Activated naive CD4-positive, alpha-beta T cell treated with anti-CD3 and anti-CD28 coated beads, Interleukin-2, amount 50 U/mL, for 16 hours (primary cell): ENCODE results near the gene ZSCAN5C.
A peak's percentile ranks its signal among the peaks of the same experiment; 100 is the strongest.
"Not testable (repeated sequence)": the region's sequence is repeated elsewhere in the genome, so short reads cannot be mapped to it uniquely, and the experiment has no call there.

Experiments
- DNase-seq: peaks from one replicate; pipeline ENCODE4 v3.0.0-alpha.2; 2020

ZSCAN5C gene

DNA sequence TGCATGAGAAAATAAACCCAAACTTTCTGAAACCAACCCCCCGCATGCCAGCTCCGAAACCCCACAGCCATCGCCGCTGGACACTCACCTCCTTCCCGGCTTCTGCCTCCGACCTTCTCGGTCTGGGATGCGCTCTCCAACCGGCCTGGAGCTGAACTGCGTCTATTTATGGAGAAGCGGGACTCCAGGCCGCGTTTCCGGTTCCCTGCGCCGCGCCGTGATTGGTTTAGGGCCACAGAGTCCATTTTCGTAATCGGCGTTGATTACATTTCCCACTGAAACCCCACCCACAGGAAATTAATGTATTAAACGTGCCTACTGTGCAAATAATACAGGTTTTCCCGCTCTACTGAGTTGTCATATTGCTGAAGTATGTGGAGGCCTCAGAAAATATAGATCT is 4.4 kb upstream of the ZSCAN5C start, which contains the start of gene ZSCAN5B:
Gene ZSCAN5B, minus strand, starts transcription at position 138 of the 400 bp plus-strand sequence. CDS start 4,731 bp downstream, outside the sequence.
- DNase-seq, result not testable (repeated sequence)

- no peak for DNase-seq
Measured at GRCh38 chr19:56199687-56200086, 2.4 kb upstream of the ZSCAN5C start.

GRCh38 chr19:56207581-56207980 is 5.5 kb downstream of the ZSCAN5C start:
- DNase-seq, result not testable (repeated sequence)

DNA sequence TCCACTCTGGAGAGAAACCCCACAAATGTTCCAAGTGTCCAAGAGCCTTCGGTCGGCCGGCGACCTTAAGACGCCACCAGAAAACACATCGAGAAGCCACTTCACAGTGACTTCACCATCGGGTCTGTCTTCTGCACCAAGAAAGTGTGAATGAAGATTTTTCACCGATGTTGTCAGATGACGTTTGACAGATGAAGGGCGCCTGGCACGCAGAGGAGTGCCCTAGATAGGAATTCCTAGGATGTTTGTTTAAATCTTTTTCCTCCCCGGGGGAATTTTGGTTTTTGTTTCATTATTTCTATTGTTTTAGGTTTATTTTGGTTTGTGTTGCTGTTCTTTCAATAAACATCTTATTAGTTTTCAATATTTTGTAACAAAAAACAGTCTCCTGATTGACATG is 7.0 kb downstream of the ZSCAN5C start:
- DNase-seq, result no peak

DNA sequence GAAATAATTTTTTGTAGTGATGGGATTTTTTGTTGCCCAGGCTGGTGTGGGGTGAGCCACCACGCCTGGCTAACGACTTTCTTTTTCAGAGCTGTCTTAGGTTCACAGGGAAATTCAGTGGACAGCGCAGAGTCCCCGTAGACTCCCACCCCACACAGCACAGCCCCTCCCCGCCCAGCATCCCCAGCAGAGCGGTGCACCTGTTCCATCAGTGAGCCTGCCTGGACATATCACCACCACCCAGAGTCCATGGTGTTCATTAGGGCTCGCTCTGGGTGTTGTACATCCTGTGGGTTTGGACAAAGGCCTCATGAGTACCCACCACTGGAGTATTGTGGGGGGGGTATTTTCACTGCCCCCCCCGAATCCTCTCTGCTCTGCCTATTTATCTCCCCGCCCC is 8.0 kb downstream of the ZSCAN5C start:
- not testable (repeated sequence) for DNase-seq

DNA sequence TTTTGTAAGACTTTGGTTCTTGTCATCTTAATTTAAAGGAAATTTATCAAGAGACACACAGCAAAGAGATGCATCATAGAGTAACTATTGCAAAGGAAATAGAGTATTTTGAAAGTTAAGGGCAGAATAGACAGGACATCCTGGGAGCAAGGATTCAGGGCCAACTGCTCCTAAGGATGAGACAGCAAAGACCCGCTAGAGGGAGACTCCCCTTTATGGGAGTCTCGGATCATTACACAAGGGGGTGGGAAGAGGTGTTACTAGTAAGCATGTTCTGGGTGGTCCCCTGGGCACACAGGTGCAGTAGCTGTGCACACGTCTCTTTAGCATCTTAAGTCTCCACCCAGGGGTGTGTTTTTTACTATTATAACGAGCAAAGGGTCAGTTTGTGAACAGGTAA is 9.6 kb downstream of the ZSCAN5C start:
- no peak for DNase-seq

DNA sequence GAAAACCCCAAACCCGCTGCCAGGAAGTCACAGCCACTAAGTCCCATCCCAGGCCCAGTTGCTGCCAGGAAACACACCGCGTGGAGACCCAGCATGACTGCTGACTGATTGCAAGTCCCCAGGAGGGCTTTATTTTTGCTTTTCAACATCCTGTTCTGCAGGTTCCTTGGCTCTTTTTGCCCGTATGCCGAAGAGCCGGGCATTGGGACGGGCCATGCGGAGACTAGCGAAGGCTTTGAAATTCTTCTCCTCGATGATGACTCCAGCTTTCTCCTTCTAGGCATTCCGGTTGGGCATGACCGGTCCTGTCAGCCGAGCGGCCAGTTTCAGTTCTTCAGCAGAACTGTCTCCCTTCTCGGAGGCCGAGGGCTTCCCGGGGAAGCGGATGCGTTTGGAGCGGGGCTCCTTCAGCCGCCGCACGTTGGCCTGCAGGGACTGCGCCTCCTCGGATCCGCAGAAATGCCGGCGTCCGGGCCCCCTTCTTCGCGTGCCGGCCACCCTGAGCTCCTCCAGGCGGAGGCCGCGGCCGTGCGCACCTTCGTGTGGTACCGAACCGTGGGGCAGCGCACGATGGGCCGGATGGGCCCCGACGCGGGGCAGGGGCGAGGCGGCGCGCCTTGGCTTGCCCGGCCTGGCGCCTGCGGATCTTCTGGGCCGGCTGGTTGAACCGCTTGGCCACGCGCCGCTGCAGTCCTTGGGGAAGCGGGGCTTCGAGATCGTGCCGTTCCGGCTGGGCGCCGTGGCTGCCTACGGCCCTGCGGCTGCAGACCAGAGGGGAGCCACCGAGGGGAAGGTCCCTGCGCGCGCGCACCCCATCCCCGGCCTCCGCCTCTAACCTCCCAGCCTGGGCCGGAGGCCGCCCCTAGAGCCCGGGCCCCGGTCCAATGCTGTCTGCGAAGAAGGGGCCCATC is 15.2 kb downstream of the ZSCAN5C start:
- DNase-seq, result no peak

DNA sequence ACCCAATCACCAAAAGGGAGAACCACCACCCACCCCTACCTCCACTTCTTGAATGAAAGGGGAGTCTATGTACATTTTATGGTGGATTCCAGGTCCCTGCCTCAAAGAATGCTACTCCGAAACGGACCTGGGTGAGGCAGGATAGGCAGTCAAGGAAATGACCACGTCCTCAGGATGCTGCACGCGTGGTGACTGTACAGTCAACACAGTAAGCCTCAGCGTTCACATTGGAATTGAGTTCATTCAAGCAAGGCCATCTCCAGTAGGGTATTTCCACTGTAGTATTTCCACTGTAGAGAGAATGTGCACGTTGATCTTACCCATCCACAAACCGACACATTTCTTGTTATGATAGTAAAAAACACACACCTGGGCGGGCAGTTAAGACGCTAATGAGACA is 16.9 kb downstream of the ZSCAN5C start:
- no peak for DNase-seq

DNA sequence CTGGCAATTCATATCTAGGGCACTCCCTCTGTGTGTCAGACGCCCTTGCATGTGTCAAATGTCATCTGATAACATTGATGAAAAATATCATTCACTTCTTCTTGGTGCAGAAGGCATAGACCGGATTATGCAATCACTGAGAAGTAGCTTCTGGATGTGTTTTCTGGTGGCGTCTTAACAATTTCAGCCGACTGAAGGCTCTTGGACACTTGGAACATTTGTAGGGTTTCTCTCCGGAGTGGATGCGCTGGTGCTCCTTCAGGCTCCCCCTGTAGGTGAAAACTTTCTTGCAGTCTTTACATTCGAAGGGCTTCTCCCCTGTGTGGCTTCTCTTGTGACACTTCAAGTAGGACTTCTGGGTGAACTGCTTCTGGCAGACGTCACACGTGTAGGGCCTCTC is 19.4 kb downstream of the ZSCAN5C start:
- DNase-seq, result not testable (repeated sequence)

GRCh38 chr19:56221851-56222250 is 19.8 kb downstream of the ZSCAN5C start:
- no peak for DNase-seq

GRCh38 chr19:56222901-56223300 is 20.8 kb downstream of the ZSCAN5C start:
- DNase-seq, result no peak

- DNase-seq, result no peak
Measured at GRCh38 chr19:56223481-56223880, 21.4 kb downstream of the ZSCAN5C start.

- no peak for DNase-seq
Measured at GRCh38 chr19:56245121-56245740, 43.2 kb downstream of the ZSCAN5C start.

- DNase-seq, result not testable (repeated sequence)
Measured at GRCh38 chr19:56245764-56246163, 43.7 kb downstream of the ZSCAN5C start.

DNA sequence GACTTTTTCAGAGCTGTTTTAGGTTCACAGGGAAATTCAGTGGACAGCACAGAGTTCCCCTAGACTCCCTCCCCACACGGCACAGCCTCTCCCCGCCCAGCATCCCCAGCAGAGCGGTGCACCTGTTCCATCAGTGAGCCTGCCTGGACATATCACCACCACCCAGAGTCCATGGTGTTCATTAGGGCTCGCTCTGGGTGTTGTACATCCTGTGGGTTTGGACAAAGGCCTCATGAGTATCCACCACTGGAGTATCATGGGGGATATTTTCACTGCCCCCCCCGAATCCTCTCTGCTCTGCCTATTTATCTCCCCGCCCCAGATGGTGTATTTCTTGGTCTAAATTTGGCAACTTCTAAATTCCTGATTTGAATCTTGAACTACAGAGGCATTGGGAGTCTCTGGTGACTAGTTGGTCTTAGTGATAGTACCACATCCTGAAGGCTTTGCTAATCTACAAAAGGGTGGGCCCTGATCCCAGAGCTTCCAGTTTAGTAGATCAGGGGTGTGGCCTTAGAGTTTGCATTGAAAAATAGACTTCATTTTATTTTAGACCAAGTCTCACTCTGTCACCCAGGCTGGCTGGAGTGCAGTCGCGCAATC is 46.8 kb downstream of the ZSCAN5C start:
- not testable (repeated sequence) for DNase-seq

- peak; percentile 76 for DNase-seq
Measured at GRCh38 chr19:56252699-56253422, 50.8 kb downstream of the ZSCAN5C start.

DNA sequence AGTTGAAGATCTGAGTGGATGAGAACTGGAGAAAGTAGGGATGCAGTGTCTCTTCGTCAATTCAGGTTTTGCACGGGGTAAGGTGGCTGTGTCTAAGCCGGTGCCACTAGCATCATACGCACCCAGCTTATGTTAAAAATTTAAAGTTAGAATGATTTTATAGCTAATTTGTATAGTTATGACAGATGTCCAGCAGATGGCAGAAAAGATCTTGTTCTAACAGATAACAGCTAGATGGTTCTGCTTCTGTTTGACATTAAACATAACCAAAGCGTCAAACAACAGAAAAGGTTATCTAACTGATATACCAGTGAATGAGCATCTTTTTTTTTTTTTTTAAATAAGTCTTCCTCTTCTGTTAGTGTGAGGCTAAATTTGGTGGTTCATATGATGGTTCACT is 51.7 kb downstream of the ZSCAN5C start:
- DNase-seq, result no peak

GRCh38 chr19:56258272-56258671 is 56.2 kb downstream of the ZSCAN5C start:
- no peak for DNase-seq
